ENCODE results near the gene AZU1. TPM values are rescaled to one million over a fixed set of nuclear protein-coding genes. Genes with fewer than 3 reads are reported as not detected.
"Not testable (repeated sequence)": the region's sequence is repeated elsewhere in the genome, so short reads cannot be mapped to it uniquely, and the experiment has no call there.

Gene AZU1
- total RNA-seq, 2 experiments from 2014 or later: not detected

GRCh38 chr19:814152-815078 is 13.2 kb upstream of the AZU1 start:
- intact Hi-C loops (cut with micrococcal nuclease): no loop called here
- Mint-ChIP-seq H3K27ac (no peak overlapping the region), H3K9me3 (no peaks in the 10 kb centered on the region), H3K4me3 (no peak overlapping the region), H3K4me1 (ENCODE audit: low read depth) (no peaks in the 10 kb centered on the region), H3K36me3 (peaks cover 37% of the 10 kb centered on the region), H3K27me3 (no peaks in the 10 kb centered on the region)
- ChIA-PET POLR2A (interaction anchor here (0.7 to 2.9 kb wide), 4 partner anchors 10 to 424 kb away, joined by 3 to 12 read pairs (median 4); no protein-coding TSS in a partner anchor), CTCF (no interaction called here)
- no peak for DNase-seq

DNA sequence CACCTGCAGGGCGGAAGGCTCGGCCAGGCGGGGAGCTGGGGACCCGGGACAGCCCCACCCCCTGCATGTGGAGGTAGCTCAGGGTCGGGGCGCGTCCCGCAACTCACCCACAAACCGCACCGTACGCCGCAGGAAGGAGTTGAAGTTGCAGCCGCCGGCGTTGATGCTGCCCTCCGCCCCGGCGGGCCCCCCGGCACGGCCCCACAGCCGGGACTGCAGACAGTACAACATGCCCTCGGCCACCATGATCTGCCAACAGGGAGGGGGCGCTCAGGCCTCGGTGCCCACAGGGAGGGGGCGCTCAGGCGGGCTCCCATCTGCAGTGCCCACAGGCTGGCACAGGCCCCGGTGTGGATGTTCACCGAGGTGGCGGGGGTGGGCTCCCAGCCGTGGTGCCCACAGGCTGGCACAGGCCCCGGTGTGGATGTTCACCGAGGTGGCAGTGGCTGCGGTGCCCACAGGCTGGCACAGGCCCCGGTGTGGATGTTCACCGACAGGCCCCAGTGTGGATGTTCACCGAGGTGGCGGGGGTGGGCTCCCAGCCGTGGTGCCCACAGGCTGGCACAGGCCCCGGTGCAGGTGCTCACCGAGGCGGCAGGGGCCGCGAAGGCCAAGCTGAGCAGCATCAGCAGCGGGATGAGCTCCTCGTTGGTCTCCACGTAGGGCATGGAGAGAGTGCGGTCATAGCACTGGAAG is 12.4 kb upstream of the AZU1 start:
- H3K36me3 Mint-ChIP-seq: peaks cover 29% of the 10 kb centered on the region
- no peak overlapping the region for H3K27ac Mint-ChIP-seq
- intact Hi-C loops (cut with micrococcal nuclease): no loop called here
- POLR2A ChIA-PET: interaction anchor here (0.7 to 2.9 kb wide), 4 partner anchors 11 to 424 kb away, joined by 3 to 12 read pairs (median 4); no protein-coding TSS in a partner anchor
- CTCF ChIA-PET: no interaction called here
- no peaks in the 10 kb centered on the region for H3K27me3 Mint-ChIP-seq
- H3K4me3 Mint-ChIP-seq: no peak overlapping the region
- H3K9me3 Mint-ChIP-seq: no peaks in the 10 kb centered on the region
- DNase-seq: no peak
- no peaks in the 10 kb centered on the region for H3K4me1 Mint-ChIP-seq (ENCODE audit: low read depth)

- CTCF ChIA-PET: no interaction called here
- Mint-ChIP-seq H3K27ac (no peak overlapping the region), H3K4me3 (no peak overlapping the region), H3K36me3 (peaks cover 25% of the 10 kb centered on the region), H3K4me1 (ENCODE audit: low read depth) (no peaks in the 10 kb centered on the region), H3K27me3 (no peaks in the 10 kb centered on the region), H3K9me3 (no peaks in the 10 kb centered on the region)
- intact Hi-C loops (cut with micrococcal nuclease): no loop called here
- POLR2A ChIA-PET: no interaction called here
- DNase-seq: no peak
These were observed 11.7 kb upstream of the AZU1 start for GRCh38 chr19:815775-816499.

- intact Hi-C loops (cut with micrococcal nuclease): no loop called here
- Mint-ChIP-seq H3K4me1 (ENCODE audit: low read depth) (no peaks in the 10 kb centered on the region), H3K27me3 (no peaks in the 10 kb centered on the region), H3K9me3 (no peaks in the 10 kb centered on the region), H3K4me3 (no peak overlapping the region), H3K36me3 (peaks cover 22% of the 10 kb centered on the region), H3K27ac (no peak overlapping the region)
- no peak for DNase-seq
- ChIA-PET POLR2A (no interaction called here), CTCF (no interaction called here)
These were observed 11.2 kb upstream of the AZU1 start for GRCh38 chr19:816500-816857.

DNA sequence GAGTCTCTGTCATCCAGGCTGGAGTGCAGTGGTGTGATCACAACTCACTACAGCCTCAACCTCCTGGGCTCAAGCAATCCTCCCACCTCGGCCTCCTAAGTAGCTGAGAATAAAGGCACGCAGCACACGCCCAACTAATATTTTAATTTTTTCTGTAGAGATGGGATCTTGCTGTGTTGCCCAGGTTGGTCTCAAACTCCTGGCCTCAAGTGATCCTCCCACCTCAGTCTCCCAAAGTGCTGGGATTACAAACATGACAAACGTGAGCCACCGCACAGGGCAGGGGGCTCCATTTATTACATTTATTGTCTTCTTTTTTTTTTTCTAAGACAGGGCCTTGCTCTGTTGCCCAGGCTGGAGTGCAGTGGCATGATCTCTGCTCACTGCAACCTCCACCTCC is 7.4 kb upstream of the AZU1 start:
- DNase-seq; CTCF ChIA-PET; H3K27me3 Mint-ChIP-seq; H3K27ac Mint-ChIP-seq; H3K4me3 Mint-ChIP-seq; intact Hi-C loops (cut with micrococcal nuclease); H3K9me3 Mint-ChIP-seq; H3K36me3 Mint-ChIP-seq; POLR2A ChIA-PET; H3K4me1 Mint-ChIP-seq (ENCODE audit: low read depth): not testable (repeated sequence)

GRCh38 chr19:821231-821824 is 6.3 kb upstream of the AZU1 start:
- H3K36me3 Mint-ChIP-seq: peaks cover 4% of the 10 kb centered on the region
- DNase-seq: no peak
- POLR2A ChIA-PET: no interaction called here
- CTCF ChIA-PET: no interaction called here
- H3K27ac Mint-ChIP-seq: no peak overlapping the region
- H3K9me3 Mint-ChIP-seq: no peaks in the 10 kb centered on the region
- H3K27me3 Mint-ChIP-seq: peaks cover 8% of the 10 kb centered on the region
- intact Hi-C loops (cut with micrococcal nuclease): no loop called here
- H3K4me3 Mint-ChIP-seq: no peak overlapping the region
- no peaks in the 10 kb centered on the region for H3K4me1 Mint-ChIP-seq (ENCODE audit: low read depth)

DNA sequence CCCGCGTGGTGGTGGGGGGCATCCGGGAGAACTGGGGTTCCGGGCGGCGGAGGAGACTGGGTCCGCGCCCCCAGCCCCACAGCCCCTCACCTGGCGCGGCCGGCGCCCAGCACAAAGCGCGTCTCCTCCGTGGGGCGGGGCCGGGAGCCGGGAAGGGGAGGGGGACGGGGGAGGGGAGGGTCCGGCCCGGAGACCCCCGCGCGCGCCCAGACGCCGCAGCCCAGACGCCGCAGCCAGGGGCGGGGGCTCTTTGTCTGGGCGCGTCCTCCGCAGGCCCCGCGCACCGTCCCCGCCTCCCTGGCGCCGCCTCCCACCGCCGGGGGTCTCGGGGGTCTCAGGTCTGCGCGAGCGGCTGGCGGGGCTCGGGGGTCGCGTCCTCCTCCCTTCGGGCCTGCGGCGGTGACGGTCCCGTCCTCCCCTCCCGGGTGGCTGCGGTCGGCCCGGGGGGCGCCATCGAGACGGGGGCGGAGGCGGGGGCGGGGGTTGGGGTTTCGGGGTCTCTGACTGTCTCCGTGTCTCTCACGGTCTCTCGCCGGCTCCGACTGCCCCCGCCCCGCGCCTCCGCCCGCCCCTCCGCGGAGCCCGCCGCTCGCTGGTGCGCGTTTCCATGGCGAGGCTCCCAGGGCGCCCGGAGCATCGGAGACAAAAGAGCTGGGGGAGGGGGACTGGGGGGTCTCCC is 5.7 kb upstream of the AZU1 start, which contains the start of gene PLPPR3:
Gene PLPPR3 (minus strand): TSS at position 131 of the 679 bp plus-strand sequence. CDS start 396 bp downstream, outside the sequence.
- H3K27me3 Mint-ChIP-seq: peaks cover 8% of the 10 kb centered on the region
- no peaks in the 10 kb centered on the region for H3K9me3 Mint-ChIP-seq

GRCh38 chr19:823565-824121 is 4.0 kb upstream of the AZU1 start:
- no peak overlapping the region for H3K27ac Mint-ChIP-seq
- no peak for DNase-seq
- ChIA-PET POLR2A (no interaction called here), CTCF (no interaction called here)
- no peak overlapping the region for H3K4me3 Mint-ChIP-seq
- no peaks in the 10 kb centered on the region for H3K4me1 Mint-ChIP-seq (ENCODE audit: low read depth)
- intact Hi-C loops (cut with micrococcal nuclease): no loop called here
- H3K36me3 Mint-ChIP-seq: no peaks in the 10 kb centered on the region
- H3K9me3 Mint-ChIP-seq: no peaks in the 10 kb centered on the region
- H3K27me3 Mint-ChIP-seq: peaks cover 8% of the 10 kb centered on the region

More for the DNA sequence above, 5.7 kb upstream of the AZU1 start, which contains the start of gene PLPPR3:
- Mint-ChIP-seq H3K36me3 (no peaks in the 10 kb centered on the region), H3K27ac (no peak within 1 kb of the TSS), H3K4me1 (ENCODE audit: low read depth) (no peaks in the 10 kb centered on the region), H3K4me3 (no peak within 1 kb of the TSS)
- CTCF ChIA-PET: no interaction called here
- intact Hi-C loops (cut with micrococcal nuclease): no loop called here
- POLR2A ChIA-PET: no interaction called here
- DNase-seq: no peak

DNA sequence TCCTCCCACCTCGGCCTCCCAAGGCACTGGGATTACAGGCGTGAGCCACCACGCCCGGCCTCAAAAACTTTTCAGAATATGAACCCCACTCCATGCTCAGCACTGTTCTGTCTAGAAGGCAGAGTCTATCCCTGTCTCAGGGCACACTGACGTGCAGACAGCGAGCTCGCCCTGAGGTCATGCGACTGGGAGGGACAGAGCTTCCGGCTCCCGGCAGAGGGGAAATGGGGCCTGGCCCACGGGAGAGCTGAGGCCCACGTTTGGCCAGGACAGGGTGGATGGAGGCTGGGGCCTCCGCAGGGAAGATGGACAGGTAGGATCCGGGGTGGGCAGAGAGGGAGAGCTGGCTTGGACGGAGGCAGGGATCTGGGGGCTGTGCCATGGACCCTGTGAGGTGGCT is 2.8 kb upstream of the AZU1 start:
- POLR2A ChIA-PET: no interaction called here
- H3K9me3 Mint-ChIP-seq: no peaks in the 10 kb centered on the region

DNA sequence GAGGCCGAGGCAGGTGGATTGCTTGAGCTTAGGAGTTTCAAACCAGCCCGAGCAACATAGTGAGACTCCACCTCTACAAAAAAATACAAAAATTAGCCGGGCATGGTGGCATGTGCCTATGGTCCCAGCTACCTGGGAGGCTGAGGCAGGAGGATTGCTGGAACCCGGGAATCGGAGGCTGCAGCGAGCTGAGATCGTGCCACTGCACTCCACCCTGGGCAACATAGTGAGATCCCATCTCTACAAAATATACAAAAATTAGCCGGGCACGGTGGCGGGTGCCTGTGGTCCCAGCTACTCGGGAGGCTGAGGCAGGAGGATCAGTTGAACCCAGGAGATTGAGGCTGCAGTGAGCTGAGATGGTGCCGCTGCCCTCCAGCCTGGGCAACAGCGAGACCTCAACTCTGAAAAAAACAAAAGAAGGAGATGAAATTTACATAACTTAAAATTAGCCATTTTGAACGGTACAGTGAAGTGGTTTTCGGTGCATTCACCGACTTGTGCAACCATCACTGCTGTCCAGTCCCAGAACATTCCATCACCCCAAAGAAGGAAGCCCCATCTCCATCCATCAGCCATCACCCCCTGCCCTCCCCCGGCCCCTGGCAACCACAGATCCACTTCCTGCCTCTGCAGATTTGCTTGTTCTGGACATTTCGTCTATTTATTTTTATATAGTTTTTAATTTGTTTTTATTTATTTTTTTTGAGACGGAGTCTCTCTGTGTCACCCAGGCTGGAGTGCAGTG is 1.6 kb upstream of the AZU1 start:
- DNase-seq: no peak
- ChIA-PET POLR2A (no interaction called here), CTCF (no interaction called here)
- H3K9me3 Mint-ChIP-seq: no peaks in the 10 kb centered on the region
- no peaks in the 10 kb centered on the region for H3K4me1 Mint-ChIP-seq (ENCODE audit: low read depth)
- no peaks in the 10 kb centered on the region for H3K36me3 Mint-ChIP-seq
- no peak overlapping the region for H3K27ac Mint-ChIP-seq
- intact Hi-C loops (cut with micrococcal nuclease): no loop called here
- no peak overlapping the region for H3K4me3 Mint-ChIP-seq
- peaks cover 9% of the 10 kb centered on the region for H3K27me3 Mint-ChIP-seq

More for the DNA sequence above, 2.8 kb upstream of the AZU1 start:
- Mint-ChIP-seq H3K36me3 (no peaks in the 10 kb centered on the region), H3K4me1 (ENCODE audit: low read depth) (no peaks in the 10 kb centered on the region), H3K27me3 (peaks cover 9% of the 10 kb centered on the region), H3K27ac (no peak overlapping the region), H3K4me3 (no peak overlapping the region)
- CTCF ChIA-PET: no interaction called here
- DNase-seq: no peak
- intact Hi-C loops (cut with micrococcal nuclease): no loop called here

- intact Hi-C loops (cut with micrococcal nuclease): no loop called here
- no peaks in the 10 kb centered on the region for H3K36me3 Mint-ChIP-seq
- no peak overlapping the region for H3K27ac Mint-ChIP-seq
- DNase-seq: no peak
- ChIA-PET CTCF (no interaction called here), POLR2A (no interaction called here)
- no peak overlapping the region for H3K4me3 Mint-ChIP-seq
- no peaks in the 10 kb centered on the region for H3K9me3 Mint-ChIP-seq
- H3K27me3 Mint-ChIP-seq: peaks cover 9% of the 10 kb centered on the region
- H3K4me1 Mint-ChIP-seq (ENCODE audit: low read depth): no peaks in the 10 kb centered on the region
These were observed 325 bp upstream of the AZU1 start for GRCh38 chr19:827314-827709.
